ENCODE measurements around the gene CHCHD6.

Gene CHCHD6

DNA sequence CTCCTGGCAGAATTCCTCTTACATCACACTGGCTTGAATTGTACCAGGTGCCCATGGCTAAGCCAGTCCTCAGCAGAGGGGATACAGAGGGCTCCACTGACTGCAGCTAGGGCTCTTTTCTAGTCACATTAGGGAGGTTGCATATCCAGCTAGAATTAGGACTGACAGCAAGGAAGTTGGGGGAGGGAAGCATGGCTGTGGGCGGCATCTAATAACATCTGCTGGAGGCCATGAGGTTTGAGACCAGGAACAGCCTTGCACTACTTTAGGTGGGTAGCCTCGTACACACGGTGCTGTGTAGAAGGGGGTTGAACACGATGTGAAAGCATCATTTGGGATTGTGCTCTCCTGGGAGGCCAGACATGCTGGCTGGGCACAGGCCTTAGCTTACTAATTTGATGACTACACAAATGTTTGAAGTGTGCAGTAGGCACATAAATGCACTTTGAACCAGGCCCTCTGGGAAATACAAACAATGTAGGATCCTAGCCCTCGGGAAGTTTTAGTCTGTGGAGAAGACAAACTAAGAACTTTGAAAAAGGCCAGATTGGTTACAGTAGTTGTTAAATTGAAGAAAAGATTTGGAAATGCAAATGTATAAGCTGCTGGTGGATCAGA lies 30.2 kb downstream of the CHCHD6 start:
- Histone ChIP-seq H3K4me2 (ENCODE audit: low read length) (no peak overlapping the region), H3K4me3 (ENCODE audit: low read depth, low read length) (no peak overlapping the region), H3K79me2 (peaks cover 15% of the 10 kb centered on the region), H3K4me1 (no peaks in the 10 kb centered on the region), H2AFZ (no peak overlapping the region), H3K9me3 (ENCODE audit: control insufficient read depth, low read length) (no peaks in the 10 kb centered on the region), H3K27ac (no peak overlapping the region), H3K27me3 (ENCODE audit: control insufficient read depth, insufficient read depth, low read length) (no peaks in the 10 kb centered on the region), H3K36me3 (ENCODE audit: control insufficient read depth, insufficient read depth, low read length) (no peaks in the 10 kb centered on the region), H3K9ac (no peak overlapping the region)
- TF ChIP-seq, protein P1, sequence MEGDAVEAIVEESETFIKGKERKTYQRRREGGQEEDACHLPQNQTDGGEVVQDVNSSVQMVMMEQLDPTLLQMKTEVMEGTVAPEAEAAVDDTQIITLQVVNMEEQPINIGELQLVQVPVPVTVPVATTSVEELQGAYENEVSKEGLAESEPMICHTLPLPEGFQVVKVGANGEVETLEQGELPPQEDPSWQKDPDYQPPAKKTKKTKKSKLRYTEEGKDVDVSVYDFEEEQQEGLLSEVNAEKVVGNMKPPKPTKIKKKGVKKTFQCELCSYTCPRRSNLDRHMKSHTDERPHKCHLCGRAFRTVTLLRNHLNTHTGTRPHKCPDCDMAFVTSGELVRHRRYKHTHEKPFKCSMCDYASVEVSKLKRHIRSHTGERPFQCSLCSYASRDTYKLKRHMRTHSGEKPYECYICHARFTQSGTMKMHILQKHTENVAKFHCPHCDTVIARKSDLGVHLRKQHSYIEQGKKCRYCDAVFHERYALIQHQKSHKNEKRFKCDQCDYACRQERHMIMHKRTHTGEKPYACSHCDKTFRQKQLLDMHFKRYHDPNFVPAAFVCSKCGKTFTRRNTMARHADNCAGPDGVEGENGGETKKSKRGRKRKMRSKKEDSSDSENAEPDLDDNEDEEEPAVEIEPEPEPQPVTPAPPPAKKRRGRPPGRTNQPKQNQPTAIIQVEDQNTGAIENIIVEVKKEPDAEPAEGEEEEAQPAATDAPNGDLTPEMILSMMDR (IDR thresholded peaks at IDR 0.05): no peak

DNA sequence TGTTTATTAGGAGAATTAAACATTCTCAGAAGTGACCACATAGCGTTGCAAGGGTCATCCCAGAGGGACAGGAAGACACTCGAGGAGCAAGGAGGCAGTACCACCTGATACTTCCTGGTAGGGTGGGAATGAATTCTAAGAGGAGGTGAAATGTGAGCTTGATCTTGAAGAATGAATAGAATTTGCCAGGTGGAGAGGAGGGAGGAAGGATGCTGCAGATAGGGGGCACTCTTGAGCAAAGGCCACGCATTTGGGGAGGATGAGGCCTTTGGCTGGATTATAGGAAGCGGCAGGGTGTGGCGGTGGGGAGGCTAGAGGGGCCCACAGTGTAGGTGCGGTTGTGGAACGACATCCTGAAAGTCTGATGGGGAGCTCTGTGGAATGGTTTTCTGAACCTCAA lies 33.5 kb downstream of the CHCHD6 start:
- no peaks in the 10 kb centered on the region for H3K9me3 ChIP-seq (ENCODE audit: control insufficient read depth, low read length)
- no peaks in the 10 kb centered on the region for H3K36me3 ChIP-seq (ENCODE audit: control insufficient read depth, insufficient read depth, low read length)
- no peaks in the 10 kb centered on the region for H3K27me3 ChIP-seq (ENCODE audit: control insufficient read depth, insufficient read depth, low read length)
- H3K4me3 ChIP-seq (ENCODE audit: low read depth, low read length): no peak overlapping the region
- no peak overlapping the region for H3K4me2 ChIP-seq (ENCODE audit: low read length)
- no peak overlapping the region for H3K27ac ChIP-seq
- H3K9ac ChIP-seq: no peak overlapping the region
- H3K4me1 ChIP-seq: no peaks in the 10 kb centered on the region
- TF ChIP-seq, protein P1 (IDR thresholded peaks at IDR 0.05): no peak
- H2AFZ ChIP-seq: no peak overlapping the region
- H3K79me2 ChIP-seq: peaks cover 12% of the 10 kb centered on the region

DNA sequence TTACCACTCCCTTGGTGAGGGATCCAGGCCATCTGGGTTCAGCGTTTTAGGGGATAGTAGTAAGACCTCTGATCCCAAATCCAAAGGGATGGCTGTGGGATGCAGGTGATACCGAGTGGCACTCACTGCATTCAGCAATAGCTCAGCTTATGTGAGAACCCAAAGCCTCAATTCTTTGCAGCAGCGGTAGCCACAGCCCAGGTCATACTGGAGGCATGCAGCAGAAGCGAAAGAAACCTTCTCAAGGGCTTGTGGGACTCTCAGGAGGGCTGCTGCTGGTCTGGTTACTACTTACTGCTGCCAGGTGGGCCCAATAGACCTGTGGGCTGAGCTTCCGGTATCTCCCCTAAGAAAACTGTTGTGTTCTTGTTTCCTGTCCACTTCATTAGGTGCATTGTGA lies 38.0 kb downstream of the CHCHD6 start:
- Histone ChIP-seq H3K4me2 (ENCODE audit: low read length) (no peak overlapping the region), H2AFZ (no peak overlapping the region)
- TF ChIP-seq, protein P1 (IDR thresholded peaks at IDR 0.05): no peak

DNA sequence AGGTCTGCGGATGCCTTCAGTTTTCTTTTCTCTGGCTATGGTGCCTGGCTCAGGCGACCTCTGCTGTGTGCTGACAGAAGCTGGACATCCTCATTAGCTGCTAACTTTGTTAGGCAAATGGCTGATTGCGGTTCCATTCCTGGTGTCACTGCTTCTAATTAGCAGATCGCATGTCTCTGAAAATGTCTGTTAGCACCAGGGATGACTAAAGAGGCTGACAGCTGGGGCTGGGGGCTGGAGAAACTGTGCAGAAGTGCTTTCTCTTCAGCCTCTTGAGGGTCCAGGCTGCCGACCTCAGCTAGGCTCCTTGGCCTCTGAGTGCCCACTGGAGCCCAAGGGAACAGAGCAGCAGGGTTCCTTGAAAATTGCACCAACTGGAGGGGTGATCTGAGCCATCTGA lies 39.3 kb downstream of the CHCHD6 start:
- Histone ChIP-seq H3K4me2 (ENCODE audit: low read length) (no peak overlapping the region), H3K36me3 (ENCODE audit: control insufficient read depth, insufficient read depth, low read length) (no peaks in the 10 kb centered on the region), H3K9me3 (ENCODE audit: control insufficient read depth, low read length) (no peaks in the 10 kb centered on the region), H3K4me1 (peaks cover 7% of the 10 kb centered on the region), H3K9ac (no peak overlapping the region), H3K27ac (no peak overlapping the region), H3K27me3 (ENCODE audit: control insufficient read depth, insufficient read depth, low read length) (no peaks in the 10 kb centered on the region), H3K4me3 (ENCODE audit: low read depth, low read length) (no peak overlapping the region), H3K79me2 (peaks cover 13% of the 10 kb centered on the region), H2AFZ (no peak overlapping the region)
- TF ChIP-seq, protein P1 (IDR thresholded peaks at IDR 0.05): no peak

More for the DNA sequence above, 38.0 kb downstream of the CHCHD6 start:
- H3K9ac ChIP-seq: no peak overlapping the region
- H3K27ac ChIP-seq: no peak overlapping the region
- peaks cover 17% of the 10 kb centered on the region for H3K79me2 ChIP-seq
- no peaks in the 10 kb centered on the region for H3K9me3 ChIP-seq (ENCODE audit: control insufficient read depth, low read length)
- no peaks in the 10 kb centered on the region for H3K36me3 ChIP-seq (ENCODE audit: control insufficient read depth, insufficient read depth, low read length)
- H3K4me3 ChIP-seq (ENCODE audit: low read depth, low read length): no peak overlapping the region
- H3K4me1 ChIP-seq: peaks cover 7% of the 10 kb centered on the region
- H3K27me3 ChIP-seq (ENCODE audit: control insufficient read depth, insufficient read depth, low read length): no peaks in the 10 kb centered on the region

DNA sequence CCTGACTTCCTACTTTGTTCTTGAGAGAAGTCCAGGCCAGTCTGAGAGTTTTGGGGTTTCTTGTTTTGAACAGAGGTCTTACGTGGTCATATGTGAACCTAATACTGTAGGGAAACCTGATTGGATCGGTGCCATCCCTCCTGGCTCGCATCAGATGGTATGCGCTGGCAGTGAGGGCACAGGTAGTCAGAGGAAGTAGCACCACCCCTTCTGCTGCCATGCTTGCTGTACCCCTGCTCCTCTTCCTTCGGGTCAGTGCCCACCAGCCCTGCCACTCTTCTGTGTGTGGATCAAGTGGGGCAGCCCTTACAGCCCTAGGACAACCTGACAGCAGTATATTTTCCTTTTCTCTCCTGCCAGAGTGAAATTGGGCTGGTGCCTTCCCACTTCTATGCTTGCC lies 39.7 kb downstream of the CHCHD6 start:
- peaks cover 7% of the 10 kb centered on the region for H3K4me1 ChIP-seq
- no peaks in the 10 kb centered on the region for H3K36me3 ChIP-seq (ENCODE audit: control insufficient read depth, insufficient read depth, low read length)
- no peaks in the 10 kb centered on the region for H3K27me3 ChIP-seq (ENCODE audit: control insufficient read depth, insufficient read depth, low read length)
- H3K4me2 ChIP-seq (ENCODE audit: low read length): no peak overlapping the region
- H3K79me2 ChIP-seq: peaks cover 13% of the 10 kb centered on the region
- no peak overlapping the region for H3K27ac ChIP-seq
- no peak overlapping the region for H3K4me3 ChIP-seq (ENCODE audit: low read depth, low read length)
- no peak overlapping the region for H2AFZ ChIP-seq
- no peak overlapping the region for H3K9ac ChIP-seq
- no peaks in the 10 kb centered on the region for H3K9me3 ChIP-seq (ENCODE audit: control insufficient read depth, low read length)
- TF ChIP-seq, protein P1 (IDR thresholded peaks at IDR 0.05): no peak
